ENCODE results near the gene CLMN.
"Not testable (repeated sequence)": the region's sequence is repeated elsewhere in the genome, so short reads cannot be mapped to it uniquely, and the experiment has no call there.

The CLMN gene

GRCh38 chr14:95182379-95182778 is 137.3 kb downstream of the CLMN start:
- no peaks in the 10 kb centered on the region for H3K9me3 ChIP-seq (ENCODE audit: severe bottlenecking)
- no peak overlapping the region for H3K27ac ChIP-seq
- DNase-seq = no peak
- TF ChIP-seq, protein P1, sequence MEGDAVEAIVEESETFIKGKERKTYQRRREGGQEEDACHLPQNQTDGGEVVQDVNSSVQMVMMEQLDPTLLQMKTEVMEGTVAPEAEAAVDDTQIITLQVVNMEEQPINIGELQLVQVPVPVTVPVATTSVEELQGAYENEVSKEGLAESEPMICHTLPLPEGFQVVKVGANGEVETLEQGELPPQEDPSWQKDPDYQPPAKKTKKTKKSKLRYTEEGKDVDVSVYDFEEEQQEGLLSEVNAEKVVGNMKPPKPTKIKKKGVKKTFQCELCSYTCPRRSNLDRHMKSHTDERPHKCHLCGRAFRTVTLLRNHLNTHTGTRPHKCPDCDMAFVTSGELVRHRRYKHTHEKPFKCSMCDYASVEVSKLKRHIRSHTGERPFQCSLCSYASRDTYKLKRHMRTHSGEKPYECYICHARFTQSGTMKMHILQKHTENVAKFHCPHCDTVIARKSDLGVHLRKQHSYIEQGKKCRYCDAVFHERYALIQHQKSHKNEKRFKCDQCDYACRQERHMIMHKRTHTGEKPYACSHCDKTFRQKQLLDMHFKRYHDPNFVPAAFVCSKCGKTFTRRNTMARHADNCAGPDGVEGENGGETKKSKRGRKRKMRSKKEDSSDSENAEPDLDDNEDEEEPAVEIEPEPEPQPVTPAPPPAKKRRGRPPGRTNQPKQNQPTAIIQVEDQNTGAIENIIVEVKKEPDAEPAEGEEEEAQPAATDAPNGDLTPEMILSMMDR (IDR thresholded peaks at IDR 0.05; ENCODE audit: low read depth, low read length) = no peak
- no peaks in the 10 kb centered on the region for H3K36me3 ChIP-seq
- H3K27me3 ChIP-seq (ENCODE audit: insufficient read depth, low read depth, severe bottlenecking) = no peaks in the 10 kb centered on the region
- no peak overlapping the region for H3K4me3 ChIP-seq (ENCODE audit: low read depth, low read length)

DNA sequence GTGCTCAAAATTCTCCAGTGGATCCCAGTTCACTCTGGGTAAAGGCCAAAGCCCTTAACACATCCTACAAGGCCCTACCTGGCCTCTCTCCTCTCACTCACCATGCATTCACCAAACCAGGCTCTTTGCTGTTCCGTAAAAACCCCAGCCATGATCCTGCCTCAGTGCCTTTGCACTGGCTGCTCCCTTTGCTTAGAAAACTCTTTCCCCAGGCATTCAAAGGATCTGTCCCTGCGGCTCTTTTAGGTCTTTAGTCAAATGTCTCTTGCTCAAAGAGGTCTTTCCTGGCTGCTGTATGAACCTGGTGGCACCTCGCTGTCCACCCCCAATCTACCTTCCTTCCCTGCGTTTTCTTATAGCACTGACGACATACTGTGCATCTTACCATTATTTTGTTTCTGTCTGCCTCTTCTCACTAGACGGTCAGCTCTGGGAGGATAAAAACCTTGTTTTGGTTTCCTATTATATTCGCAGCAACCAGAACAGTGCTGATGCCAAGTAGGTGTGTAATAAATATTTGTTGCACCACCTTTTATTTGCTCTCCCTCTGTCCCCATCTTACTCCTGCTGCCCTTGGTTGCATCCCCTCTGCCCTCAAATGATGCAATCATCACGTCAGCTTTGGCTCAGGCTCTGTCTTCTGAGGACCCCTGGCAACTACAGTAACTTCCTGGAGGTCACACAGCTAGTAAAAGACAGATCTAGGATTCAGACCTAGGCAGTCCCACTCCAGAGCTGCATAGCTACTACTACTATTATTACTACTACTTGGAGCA is 138.6 kb downstream of the CLMN start:
- no peak overlapping the region for H3K4me3 ChIP-seq (ENCODE audit: low read depth, low read length)

GRCh38 chr14:95175670-95176069 is 144.0 kb downstream of the CLMN start:
- not testable (repeated sequence) for DNase-seq; H3K36me3 ChIP-seq; H3K27me3 ChIP-seq (ENCODE audit: insufficient read depth, low read depth, severe bottlenecking); H3K4me3 ChIP-seq (ENCODE audit: low read depth, low read length); H3K27ac ChIP-seq; H3K9me3 ChIP-seq (ENCODE audit: severe bottlenecking)

More for the DNA sequence above, 138.6 kb downstream of the CLMN start:
- no peaks in the 10 kb centered on the region for H3K27me3 ChIP-seq (ENCODE audit: insufficient read depth, low read depth, severe bottlenecking)
- no peak overlapping the region for H3K27ac ChIP-seq
- DNase-seq = no peak
- no peaks in the 10 kb centered on the region for H3K9me3 ChIP-seq (ENCODE audit: severe bottlenecking)
- TF ChIP-seq, protein P1 (IDR thresholded peaks at IDR 0.05; ENCODE audit: low read depth, low read length) = no peak
- H3K36me3 ChIP-seq = no peaks in the 10 kb centered on the region

- TF ChIP-seq, protein P1 (IDR thresholded peaks at IDR 0.05; ENCODE audit: low read depth, low read length) = no peak
Measured at GRCh38 chr14:95174184-95174792, 145.4 kb downstream of the CLMN start.

GRCh38 chr14:95173518-95173917 is 146.2 kb downstream of the CLMN start:
- H3K9me3 ChIP-seq (ENCODE audit: severe bottlenecking) = no peaks in the 10 kb centered on the region
- H3K36me3 ChIP-seq = no peaks in the 10 kb centered on the region
- no peaks in the 10 kb centered on the region for H3K27me3 ChIP-seq (ENCODE audit: insufficient read depth, low read depth, severe bottlenecking)
- no peak overlapping the region for H3K4me3 ChIP-seq (ENCODE audit: low read depth, low read length)
- no peak overlapping the region for H3K27ac ChIP-seq
- DNase-seq = no peak
- TF ChIP-seq, protein P1 (IDR thresholded peaks at IDR 0.05; ENCODE audit: low read depth, low read length) = no peak

More at GRCh38 chr14:95174184-95174792, 145.4 kb downstream of the CLMN start:
- no peaks in the 10 kb centered on the region for H3K9me3 ChIP-seq (ENCODE audit: severe bottlenecking)
- no peak for DNase-seq
- no peaks in the 10 kb centered on the region for H3K36me3 ChIP-seq
- no peak overlapping the region for H3K4me3 ChIP-seq (ENCODE audit: low read depth, low read length)
- no peaks in the 10 kb centered on the region for H3K27me3 ChIP-seq (ENCODE audit: insufficient read depth, low read depth, severe bottlenecking)
- no peak overlapping the region for H3K27ac ChIP-seq

- no peaks in the 10 kb centered on the region for H3K36me3 ChIP-seq
- TF ChIP-seq, protein P1 (IDR thresholded peaks at IDR 0.05; ENCODE audit: low read depth, low read length) = no peak
- no peak overlapping the region for H3K4me3 ChIP-seq (ENCODE audit: low read depth, low read length)
- H3K27me3 ChIP-seq (ENCODE audit: insufficient read depth, low read depth, severe bottlenecking) = no peaks in the 10 kb centered on the region
- no peaks in the 10 kb centered on the region for H3K9me3 ChIP-seq (ENCODE audit: severe bottlenecking)
- H3K27ac ChIP-seq = no peak overlapping the region
- no peak for DNase-seq
Measured at GRCh38 chr14:95167177-95167576, 152.5 kb downstream of the CLMN start.

Measured in WERI-Rb-1 (cell line).